NCI-H2196 treated with DMSO at 0.1 percent for 48 hours (cell line): ENCODE data around the gene CENPQ.
A peak's percentile ranks its signal among the peaks of the same experiment; 100 is the strongest.

Experiments used
- DNase-seq: peaks from one replicate; lab custom pipeline; 2025; ENCODE audit not compliant: unreplicated experiment; lab: John Stamatoyannopoulos, UW

CENPQ gene

GRCh38 chr6:49499623-49500022 is 36.5 kb downstream of the CENPQ start, which contains the start of gene GLYATL3:
Gene GLYATL3, plus strand, starts transcription at chr6:49499923. Its CDS starts 12,068 bp downstream, at chr6:49511991.
- DNase-seq: no peak

- DNase-seq: no peak
Observed at GRCh38 chr6:49504666-49505065, 41.5 kb downstream of the CENPQ start.

- DNase-seq: no peak
Observed at GRCh38 chr6:49506569-49507111, 43.5 kb downstream of the CENPQ start.

- DNase-seq: no peak
Observed at GRCh38 chr6:49509342-49509741, 46.2 kb downstream of the CENPQ start.

- DNase-seq: no peak
Observed at GRCh38 chr6:49513153-49513989, 50.2 kb downstream of the CENPQ start.

- no peak for DNase-seq
Observed at GRCh38 chr6:49514571-49515484, 51.7 kb downstream of the CENPQ start.

- DNase-seq: no peak
Observed at GRCh38 chr6:49515485-49516146, 52.4 kb downstream of the CENPQ start.

GRCh38 chr6:49516147-49516505 is 53.0 kb downstream of the CENPQ start:
- no peak for DNase-seq

- no peak for DNase-seq
Observed at GRCh38 chr6:49517919-49518318, 54.7 kb downstream of the CENPQ start.

GRCh38 chr6:49519660-49520059 is 56.5 kb downstream of the CENPQ start:
- DNase-seq: no peak

- DNase-seq: no peak
Observed at GRCh38 chr6:49522710-49523593, 59.8 kb downstream of the CENPQ start.

GRCh38 chr6:49523901-49524300 is 60.7 kb downstream of the CENPQ start:
- DNase-seq: no peak

- no peak for DNase-seq
Observed at GRCh38 chr6:49524541-49524940, 61.4 kb downstream of the CENPQ start.

- DNase-seq: no peak
Observed at GRCh38 chr6:49526598-49526997, 63.4 kb downstream of the CENPQ start.

GRCh38 chr6:49527320-49527719 is 64.2 kb downstream of the CENPQ start:
- DNase-seq: no peak

GRCh38 chr6:49528571-49528970 is 65.4 kb downstream of the CENPQ start:
- no peak for DNase-seq

GRCh38 chr6:49530141-49530776 is 67.1 kb downstream of the CENPQ start:
- no peak for DNase-seq

- peak; percentile 76 for DNase-seq
Observed at GRCh38 chr6:49531774-49532569, 68.8 kb downstream of the CENPQ start.

- no peak for DNase-seq
Observed at GRCh38 chr6:49535795-49536194, 72.6 kb downstream of the CENPQ start.
